Tibial nerve (tissue), 4 donors: ENCODE measurements around the gene LGALS12. TPM values are rescaled to one million over a fixed set of nuclear protein-coding genes. Genes with fewer than 3 reads are reported as not detected.

Experiments used
- DNase-seq, 2 donors: peaks; one replicate each; pipeline ENCODE4 v3.0.0-alpha.2; 2019; ENCODE audit warnings: low spot score in 2 of 2
- H3K27ac ChIP-seq, 4 donors: fragments of 200-600 bp; sonication (generic) in 3 of 4; one replicate each; pipeline ENCODE4 v1.5.1; 2017 to 2019; ENCODE audit warnings: mild to moderate bottlenecking in 1 of 4
- H3K27me3 ChIP-seq, 2 donors: fragments of 200-600 bp; sonication (generic) in 1 of 2; one replicate each; pipeline versions ENCODE4 v1.5.1 to v1.6.0; 2017 to 2019
- H3K36me3 ChIP-seq, 3 donors: fragments of 200-600 bp; sonication (generic); one replicate each; pipeline ENCODE4 v1.5.1; 2018 to 2019
- H3K4me1 ChIP-seq, 4 donors: fragments of 200-600 bp; sonication (generic) in 3 of 4; one replicate each; pipeline ENCODE4 v1.5.1; 2017 to 2019
- H3K4me3 ChIP-seq, 4 donors: fragments of 200-600 bp; sonication (generic) in 3 of 4; one replicate each; pipeline ENCODE4 v1.5.1; 2017 to 2019; ENCODE audit warnings: mild to moderate bottlenecking in 1 of 4, moderate library complexity in 1 of 4
- H3K9me3 ChIP-seq, 4 donors: fragments of 200-600 bp; sonication (generic) in 3 of 4; one replicate each; pipeline ENCODE4 v1.5.1; 2017 to 2019
- EP300 ChIP-seq, 2 donors: sonication (generic); formaldehyde crosslinking; IDR thresholded peaks; one replicate each; pipeline ENCODE4 v1.6.1; 2017; ENCODE audit warnings: antibody characterized with exemption in 2 of 2, mild to moderate bottlenecking in 1 of 2
- POLR2A ChIP-seq, 2 donors: fragments of 450-650 bp; IDR thresholded peaks; one replicate each; pipeline ENCODE4 v1.6.1; 2017; ENCODE audit warnings: antibody characterized with exemption in 2 of 2, mild to moderate bottlenecking in 2 of 2, moderate library complexity in 2 of 2
- WGBS, 2 donors: methylation state at CpG; one replicate each; pipeline ENCODE4 v1.1.5; 2018; 5-methylcytosine and 5-hydroxymethylcytosine counted together
- total RNA-seq, 4 donors: library from RNA; depleted of rRNA; stranded (reverse); fragments of >200 nt; gene quantifications; one replicate each; pipeline ENCODE4 v1.1.0, GENCODE V29; 2016
- TF ChIP-seq, protein P1 (sequence below), 5 experiments: fragments of 200-600 bp in 3 of 5; fragments of 450-650 bp in 2 of 5; sonication (generic) in 3 of 5; IDR thresholded peaks; one replicate each; pipeline ENCODE4 v1.5.1; 2016 to 2019; ENCODE audit warnings: antibody characterized with exemption in 5 of 5, mild to moderate bottlenecking in 3 of 5, moderate library complexity in 2 of 5

Gene LGALS12, protein sequence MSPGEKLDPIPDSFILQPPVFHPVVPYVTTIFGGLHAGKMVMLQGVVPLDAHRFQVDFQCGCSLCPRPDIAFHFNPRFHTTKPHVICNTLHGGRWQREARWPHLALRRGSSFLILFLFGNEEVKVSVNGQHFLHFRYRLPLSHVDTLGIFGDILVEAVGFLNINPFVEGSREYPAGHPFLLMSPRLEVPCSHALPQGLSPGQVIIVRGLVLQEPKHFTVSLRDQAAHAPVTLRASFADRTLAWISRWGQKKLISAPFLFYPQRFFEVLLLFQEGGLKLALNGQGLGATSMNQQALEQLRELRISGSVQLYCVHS
- 10 to 100 TPM in 2 of 4 donors, 1 to 10 TPM in 2; 7.3 to 32.7 (median 14.9) TPM for total RNA-seq

DNA sequence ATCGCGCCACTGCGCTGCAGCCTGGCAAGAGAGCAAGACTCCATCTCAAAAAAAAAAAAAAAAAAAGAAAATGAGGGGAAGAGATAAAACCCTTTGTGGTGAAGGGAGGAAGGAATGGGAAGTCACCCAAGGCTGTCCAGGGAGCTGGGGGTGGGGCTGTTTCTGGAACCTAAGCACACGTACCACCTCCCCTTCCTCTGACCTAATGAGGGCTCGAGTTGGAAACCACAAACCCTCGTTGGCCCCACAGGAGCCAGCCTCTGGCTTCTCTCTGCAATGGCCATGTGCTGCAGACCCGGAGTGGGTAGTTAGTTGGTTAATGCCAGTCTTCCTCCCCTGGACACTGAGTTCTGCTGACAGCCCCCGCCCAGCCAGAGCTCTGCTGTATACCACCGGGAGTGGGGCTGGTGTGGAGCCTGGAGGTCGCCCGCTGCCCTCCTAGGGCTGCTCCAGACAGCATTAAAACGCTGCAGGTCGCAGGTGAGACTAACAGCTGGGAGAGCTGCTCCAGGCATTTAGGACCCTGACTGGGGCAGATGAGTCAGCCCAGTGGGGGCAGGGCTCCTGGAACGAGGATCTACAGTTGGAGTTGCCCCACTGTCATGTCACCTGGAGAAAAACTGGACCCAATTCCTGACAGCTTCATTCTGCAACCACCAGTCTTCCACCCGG is at the start of gene LGALS12:
Gene LGALS12 (plus strand): TSS at position 228 of the 672 bp plus-strand sequence. CDS start 375 bp downstream, at position 603.
- no peaks in the 10 kb centered on the region for H3K9me3 ChIP-seq
- no peak within 1 kb of the TSS for H3K4me3 ChIP-seq
- TF ChIP-seq, protein P1, sequence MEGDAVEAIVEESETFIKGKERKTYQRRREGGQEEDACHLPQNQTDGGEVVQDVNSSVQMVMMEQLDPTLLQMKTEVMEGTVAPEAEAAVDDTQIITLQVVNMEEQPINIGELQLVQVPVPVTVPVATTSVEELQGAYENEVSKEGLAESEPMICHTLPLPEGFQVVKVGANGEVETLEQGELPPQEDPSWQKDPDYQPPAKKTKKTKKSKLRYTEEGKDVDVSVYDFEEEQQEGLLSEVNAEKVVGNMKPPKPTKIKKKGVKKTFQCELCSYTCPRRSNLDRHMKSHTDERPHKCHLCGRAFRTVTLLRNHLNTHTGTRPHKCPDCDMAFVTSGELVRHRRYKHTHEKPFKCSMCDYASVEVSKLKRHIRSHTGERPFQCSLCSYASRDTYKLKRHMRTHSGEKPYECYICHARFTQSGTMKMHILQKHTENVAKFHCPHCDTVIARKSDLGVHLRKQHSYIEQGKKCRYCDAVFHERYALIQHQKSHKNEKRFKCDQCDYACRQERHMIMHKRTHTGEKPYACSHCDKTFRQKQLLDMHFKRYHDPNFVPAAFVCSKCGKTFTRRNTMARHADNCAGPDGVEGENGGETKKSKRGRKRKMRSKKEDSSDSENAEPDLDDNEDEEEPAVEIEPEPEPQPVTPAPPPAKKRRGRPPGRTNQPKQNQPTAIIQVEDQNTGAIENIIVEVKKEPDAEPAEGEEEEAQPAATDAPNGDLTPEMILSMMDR (IDR thresholded peaks at IDR 0.05): no peak
- no peak for TF ChIP-seq POLR2A (IDR thresholded peaks at IDR 0.05)
- TF ChIP-seq EP300 (IDR thresholded peaks at IDR 0.05): no peak
- WGBS, 2 donors: 55 to 59% methylated on average over 13 to 15 of the region's 15 CpGs
- H3K27me3 ChIP-seq: no peaks in the 10 kb centered on the region
- peaks cover 3 to 35% (median 21%) of the 10 kb centered on the region in 4 donors for H3K4me1 ChIP-seq
- DNase-seq: no peak
- no peak within 1 kb of the TSS for H3K27ac ChIP-seq
- no peaks in the 10 kb centered on the region for H3K36me3 ChIP-seq

DNA sequence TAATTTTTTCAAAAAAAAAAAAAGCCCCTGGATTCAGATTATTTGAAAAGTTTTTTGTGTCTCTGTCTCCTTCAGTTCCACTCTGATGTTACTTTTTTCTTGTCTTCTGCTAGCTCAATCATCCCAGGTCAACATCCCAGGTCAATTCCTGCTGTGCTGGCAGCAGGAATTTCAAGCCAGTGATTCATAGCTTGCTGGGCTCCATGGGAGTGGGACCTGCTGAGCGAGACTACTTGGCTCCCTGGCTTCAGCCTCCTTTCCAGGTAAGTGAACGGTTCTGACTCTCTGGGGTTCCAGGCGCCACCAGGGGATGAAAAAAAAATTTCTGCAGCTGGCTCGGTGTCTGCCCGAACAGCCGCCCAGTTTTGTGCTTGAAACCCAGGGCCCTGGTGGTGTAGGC is 46.3 kb upstream of the LGALS12 start:
- Histone ChIP-seq H3K4me3 (no peak overlapping the region), H3K36me3 (peaks cover 0 to 26% (median 0%) of the 10 kb centered on the region in 3 donors), H3K4me1 (no peaks in the 10 kb centered on the region), H3K27ac (no peak overlapping the region), H3K9me3 (no peaks in the 10 kb centered on the region), H3K27me3 (no peaks in the 10 kb centered on the region)
- DNase-seq: no peak
- TF ChIP-seq, protein P1 (IDR thresholded peaks at IDR 0.05): no peak
- 69 to 72% methylated on average over 6 of the region's 6 CpGs for WGBS, 2 donors

- H3K9me3 ChIP-seq: no peaks in the 10 kb centered on the region
- no peaks in the 10 kb centered on the region for H3K27me3 ChIP-seq
- H3K4me3 ChIP-seq: no peak overlapping the region
- TF ChIP-seq, protein P1 (IDR thresholded peaks at IDR 0.05): no peak
- TF ChIP-seq EP300 (IDR thresholded peaks at IDR 0.05) (no peak), POLR2A (IDR thresholded peaks at IDR 0.05) (no peak)
- H3K4me1 ChIP-seq: no peaks in the 10 kb centered on the region
- peaks cover 0 to 50% (median 0%) of the 10 kb centered on the region in 3 donors for H3K36me3 ChIP-seq
- H3K27ac ChIP-seq: no peak overlapping the region
- no peak for DNase-seq
These were observed 43.7 kb upstream of the LGALS12 start for GRCh38 chr11:63462137-63462536.

DNA sequence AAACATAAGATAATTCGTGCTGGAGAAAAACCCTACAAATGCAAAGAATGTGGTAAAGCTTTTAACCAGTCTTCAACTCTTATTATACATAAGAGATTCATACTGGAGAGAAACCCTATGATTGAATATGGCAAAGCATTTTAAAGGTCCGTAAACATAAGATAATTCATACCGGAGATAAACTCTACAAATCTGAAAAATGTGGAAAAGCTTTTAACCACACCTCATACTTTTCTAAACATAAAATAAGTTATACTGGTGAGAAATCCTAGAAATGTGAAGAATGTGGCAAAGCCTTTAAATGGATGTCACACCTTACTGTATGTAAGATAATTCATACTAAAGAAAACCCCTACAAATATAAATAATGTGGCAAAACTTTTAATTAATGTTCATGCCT is 35.6 kb upstream of the LGALS12 start:
- 60% methylated on average over 3 of the region's 3 CpGs for WGBS, 2 donors

More for the DNA sequence above, 35.6 kb upstream of the LGALS12 start:
- DNase-seq: no peak
- H3K27ac ChIP-seq: no peak overlapping the region
- no peak overlapping the region for H3K4me3 ChIP-seq
- peaks cover 0 to 15% (median 0%) of the 10 kb centered on the region in 4 donors for H3K9me3 ChIP-seq
- no peaks in the 10 kb centered on the region for H3K27me3 ChIP-seq
- peaks cover 0 to 34% (median 0%) of the 10 kb centered on the region in 3 donors for H3K36me3 ChIP-seq
- no peaks in the 10 kb centered on the region for H3K4me1 ChIP-seq
- TF ChIP-seq, protein P1 (IDR thresholded peaks at IDR 0.05): no peak
- TF ChIP-seq EP300 (IDR thresholded peaks at IDR 0.05) (no peak), POLR2A (IDR thresholded peaks at IDR 0.05) (no peak)
